Left ventricle myocardium inferior (tissue), 1 donor: ENCODE measurements around the gene ZNF710. TPM values are rescaled to one million over a fixed set of nuclear protein-coding genes. Genes with fewer than 3 reads are reported as not detected.

Experiments
- DNase-seq: peaks from one replicate; pipeline ENCODE4 v3.0.0-alpha.2; 2020
- H3K27ac ChIP-seq: fragments of 200-600 bp; replicated peaks from 2 replicates; pipeline ENCODE4 v1.8.0; 2021
- H3K27me3 ChIP-seq: fragments of 200-600 bp; 2 replicates; pipeline ENCODE4 v1.8.0; 2021; ENCODE audit warnings: low read depth
- H3K36me3 ChIP-seq: fragments of 200-600 bp; 2 replicates; pipeline ENCODE4 v1.8.0; 2021
- H3K4me1 ChIP-seq: fragments of 200-600 bp; 2 replicates; pipeline ENCODE4 v1.8.0; 2021
- H3K4me3 ChIP-seq: fragments of 200-600 bp; 2 replicates; pipeline ENCODE4 v1.8.0; 2021; ENCODE audit warnings: mild to moderate bottlenecking, moderate library complexity
- H3K9me3 ChIP-seq: fragments of 200-600 bp; replicated peaks from 2 replicates; pipeline ENCODE4 v1.8.0; 2021
- CTCF ChIP-seq: fragments of 200-600 bp; IDR thresholded peaks from 2 replicates; pipeline ENCODE4 v1.8.0; 2021; ENCODE audit warnings: antibody characterized with exemption, mild to moderate bottlenecking, borderline replicate concordance
- intact Hi-C: fragments of 100-400 bp; cut with micrococcal nuclease; formaldehyde crosslinking; loops from one replicate; pipeline ENCODE4 v1.11.0; 2022
- total RNA-seq: library from RNA; stranded (reverse); fragmentation: NEBNext Ultra II Directional; extraction: Animal tissue kit (Norgen Biotek cat#: 25700); gene quantifications from one replicate; pipeline ENCODE4 v1.2.1, GENCODE V29; 2021
- donor health status: DM: no; HTN: yes; CAD: no; lungs with severe emphysema.

The ZNF710 gene
- total RNA-seq, 1 donor from 2014 or later, result 5.5 TPM

- Histone ChIP-seq H3K27me3 (no peaks in the 10 kb centered on the region), H3K9me3 (no peaks in the 10 kb centered on the region), H3K4me1 (peaks cover 69% of the 10 kb centered on the region), H3K4me3 (no peak overlapping the region), H3K36me3 (no peaks in the 10 kb centered on the region), H3K27ac (no peak overlapping the region)
- no peak for TF ChIP-seq CTCF
- no peak for DNase-seq
- intact Hi-C loops, result loop anchor here (10.0 kb wide), 1 partner anchor 66 kb away; no protein-coding TSS in a partner anchor
Measured at GRCh38 chr15:90060797-90061196, 59.7 kb downstream of the ZNF710 start.

- Histone ChIP-seq H3K36me3 (no peaks in the 10 kb centered on the region), H3K4me3 (no peak overlapping the region), H3K27ac (peak overlapping the region; percentile 87), H3K4me1 (peaks cover 69% of the 10 kb centered on the region), H3K27me3 (no peaks in the 10 kb centered on the region), H3K9me3 (no peaks in the 10 kb centered on the region)
- no peak for TF ChIP-seq CTCF
- intact Hi-C loops, result loop anchor here (10.0 kb wide), 1 partner anchor 67 kb away; no protein-coding TSS in a partner anchor
- peak; percentile 54 for DNase-seq
Measured at GRCh38 chr15:90062023-90062442, 60.9 kb downstream of the ZNF710 start.

GRCh38 chr15:90062462-90062932 lies 61.4 kb downstream of the ZNF710 start:
- H3K4me3 ChIP-seq, result no peak overlapping the region
- H3K9me3 ChIP-seq, result no peaks in the 10 kb centered on the region
- intact Hi-C loops, result loop anchor here (10.0 kb wide), 1 partner anchor 68 kb away; no protein-coding TSS in a partner anchor
- peaks cover 2% of the 10 kb centered on the region for H3K36me3 ChIP-seq
- TF ChIP-seq CTCF, result no peak
- peaks cover 69% of the 10 kb centered on the region for H3K4me1 ChIP-seq
- no peak for DNase-seq
- H3K27ac ChIP-seq, result peak overlapping the region; percentile 87
- no peaks in the 10 kb centered on the region for H3K27me3 ChIP-seq

GRCh38 chr15:90062973-90063769 lies 62.0 kb downstream of the ZNF710 start:
- H3K4me1 ChIP-seq, result peaks cover 69% of the 10 kb centered on the region
- no peaks in the 10 kb centered on the region for H3K27me3 ChIP-seq
- TF ChIP-seq CTCF, result no peak
- H3K36me3 ChIP-seq, result peaks cover 8% of the 10 kb centered on the region
- H3K4me3 ChIP-seq, result no peak overlapping the region
- intact Hi-C loops, result loop anchor here (10.0 kb wide), 1 partner anchor 68 kb away; no protein-coding TSS in a partner anchor
- DNase-seq, result no peak
- H3K27ac ChIP-seq, result peak overlapping the region; percentile 87
- no peaks in the 10 kb centered on the region for H3K9me3 ChIP-seq

- no peaks in the 10 kb centered on the region for H3K27me3 ChIP-seq
- no peak for DNase-seq
- peaks cover 8% of the 10 kb centered on the region for H3K36me3 ChIP-seq
- intact Hi-C loops, result loop anchor here (10.0 kb wide), 1 partner anchor 69 kb away; no protein-coding TSS in a partner anchor
- H3K4me3 ChIP-seq, result no peak overlapping the region
- no peaks in the 10 kb centered on the region for H3K9me3 ChIP-seq
- no peak for TF ChIP-seq CTCF
- peak overlapping the region; percentile 87 for H3K27ac ChIP-seq
- peaks cover 69% of the 10 kb centered on the region for H3K4me1 ChIP-seq
Measured at GRCh38 chr15:90063770-90064247, 62.7 kb downstream of the ZNF710 start.
